Activated T-cell treated with anti-CD3 and anti-CD28 coated beads, Interleukin-2, amount 50 U/mL, for 48 hours (primary cell): ENCODE results near the gene GJA4.

Source experiments
- DNase-seq, 2 experiments: peaks; one replicate each; pipeline ENCODE4 v3.0.0-alpha.2; 2020

Gene GJA4

GRCh38 chr1:34840426-34840825 is 47.6 kb downstream of the GJA4 start:
- no peak for DNase-seq

GRCh38 chr1:34842073-34842472 is 49.3 kb downstream of the GJA4 start:
- DNase-seq, result no peak

GRCh38 chr1:34842952-34843371 is 50.2 kb downstream of the GJA4 start:
- DNase-seq, result no peak

GRCh38 chr1:34843392-34844251 is 50.8 kb downstream of the GJA4 start:
- DNase-seq, result no peak

- no peak for DNase-seq
Observed at GRCh38 chr1:34844252-34844634, 51.4 kb downstream of the GJA4 start.
